Cerebellar cortex (tissue), 1 donor: Measurements from ENCODE around the gene SLC10A4.
"Not testable (repeated sequence)": the region's sequence is repeated elsewhere in the genome, so short reads cannot be mapped to it uniquely, and the experiment has no call there.

ENCODE experiments used
- DNase-seq: peaks from one replicate; pipeline ENCODE4 v3.0.0-alpha.2; 2015; ENCODE audit warnings: low spot score

Gene SLC10A4

GRCh38 chr4:48483006-48483776 lies at the start of gene SLC10A4:
Gene SLC10A4, plus strand, starts transcription at chr4:48483343. Its CDS starts 219 bp downstream, at chr4:48483562.
- no peak for DNase-seq

GRCh38 chr4:48436318-48436717 lies 46.8 kb upstream of the SLC10A4 start:
- DNase-seq: no peak

GRCh38 chr4:48439988-48440387 lies 43.2 kb upstream of the SLC10A4 start:
- no peak for DNase-seq

GRCh38 chr4:48440914-48441313 lies 42.2 kb upstream of the SLC10A4 start:
- DNase-seq: not testable (repeated sequence)

- no peak for DNase-seq
Observed at GRCh38 chr4:48445704-48446103, 37.4 kb upstream of the SLC10A4 start.

- DNase-seq: no peak
Observed at GRCh38 chr4:48446642-48447041, 36.5 kb upstream of the SLC10A4 start.

- no peak for DNase-seq
Observed at GRCh38 chr4:48449151-48449550, 34.0 kb upstream of the SLC10A4 start.

- no peak for DNase-seq
Observed at GRCh38 chr4:48450740-48451139, 32.4 kb upstream of the SLC10A4 start.

GRCh38 chr4:48451656-48452055 lies 31.5 kb upstream of the SLC10A4 start:
- not testable (repeated sequence) for DNase-seq

- DNase-seq: no peak
Observed at GRCh38 chr4:48454591-48454990, 28.6 kb upstream of the SLC10A4 start.

GRCh38 chr4:48461000-48461399 lies 22.1 kb upstream of the SLC10A4 start:
- no peak for DNase-seq

- no peak for DNase-seq
Observed at GRCh38 chr4:48462363-48462762, 20.8 kb upstream of the SLC10A4 start.

- no peak for DNase-seq
Observed at GRCh38 chr4:48467442-48467841, 15.7 kb upstream of the SLC10A4 start.

- DNase-seq: no peak
Observed at GRCh38 chr4:48467891-48468290, 15.3 kb upstream of the SLC10A4 start.

GRCh38 chr4:48470137-48470536 lies 13.0 kb upstream of the SLC10A4 start:
- DNase-seq: no peak

- no peak for DNase-seq
Observed at GRCh38 chr4:48470570-48470969, 12.6 kb upstream of the SLC10A4 start.

GRCh38 chr4:48472794-48473193 lies 10.3 kb upstream of the SLC10A4 start:
- no peak for DNase-seq

- DNase-seq: no peak
Observed at GRCh38 chr4:48475770-48476169, 7.4 kb upstream of the SLC10A4 start.

- no peak for DNase-seq
Observed at GRCh38 chr4:48478273-48478672, 4.9 kb upstream of the SLC10A4 start.

- DNase-seq: no peak
Observed at GRCh38 chr4:48481581-48481980, 1.6 kb upstream of the SLC10A4 start.

GRCh38 chr4:48483777-48484493 lies 792 bp downstream of the SLC10A4 start:
- no peak for DNase-seq

GRCh38 chr4:48484494-48485168 lies 1.5 kb downstream of the SLC10A4 start:
- no peak for DNase-seq

GRCh38 chr4:48489683-48490011 lies 6.5 kb downstream of the SLC10A4 start:
- no peak for DNase-seq
